HepG2 (cell line): ENCODE data around the gene CDX1. TPM values are rescaled to one million over a fixed set of nuclear protein-coding genes. Genes with fewer than 3 reads are reported as not detected.

Experiments
- ATAC-seq: fragments of 200-7000 bp; cut with Tn5 transposase; 3 replicates; pipeline ENCODE4 v1.9.1; 2020; ENCODE audit warnings: mild to moderate bottlenecking, moderate library complexity
- BruUV-seq: library from RNA; stranded (reverse); fragments of 400-500 nt; replicated peaks from 2 replicates; lab custom pipeline; 2021; lab: Mats Ljungman, UMichigan
- CTCF ChIA-PET: fragments of 300-600 bp; formaldehyde crosslinking; extraction: SDS; loops from one replicate; lab custom pipeline; 2021; ENCODE audit warnings: low total read pairs, inconsistent platforms, low intra/inter-chr PET ratio; lab: Yijun Ruan, JAX
- POLR2A ChIA-PET: fragments of 350-600 bp; sonication (Branson Sonifier 250); formaldehyde crosslinking; loops from one replicate; lab custom pipeline; 2020; ENCODE audit warnings: antibody characterized with exemption, inconsistent platforms; lab: Yijun Ruan, JAX
- DNase-seq: peaks from one replicate; pipeline ENCODE4 v3.0.0-alpha.2; 2015; ENCODE audit warnings: low spot score
- FAIRE-seq: peaks from 3 replicates; lab custom pipeline; 2011; peaks lifted over from hg19 to GRCh38; lab: Jason Lieb, UNC
- H2AFZ ChIP-seq: one replicate; pipeline ENCODE4 v1.6.1; 2011; ENCODE audit warnings: low read length, inconsistent platforms
- H3K27ac ChIP-seq: fragments of 300-600 bp; 3 replicates; pipeline ENCODE4 v1.8.0; 2011; ENCODE audit warnings: mixed run types, mild to moderate bottlenecking, mixed read lengths, low read length, inconsistent platforms; ENCODE audit not compliant: insufficient read depth; ENCODE audit errors: extremely low read length
- H3K27me3 ChIP-seq, 2 experiments: fragments of 200-600 bp in 1 of 2; 2 replicates in 1 of 2; 3 replicates in 1 of 2; pipeline versions ENCODE4 v1.6.0 to v1.8.0; 2011; ENCODE audit warnings: low read length in 2 of 2, mild to moderate bottlenecking in 2 of 2, moderate library complexity in 2 of 2, inconsistent platforms in 1 of 2; ENCODE audit not compliant: insufficient read depth in 2 of 2, control insufficient read depth in 1 of 2
- H3K36me3 ChIP-seq, 2 experiments: fragments of 200-600 bp in 1 of 2; replicated peaks in 1 of 2; 2 replicates in 1 of 2; 3 replicates in 1 of 2; pipeline versions ENCODE4 v1.5.1 to v1.8.0; 2011; ENCODE audit warnings: low read length in 2 of 2, inconsistent platforms in 1 of 2; ENCODE audit not compliant: insufficient read depth in 2 of 2, control insufficient read depth in 1 of 2
- H3K4me1 ChIP-seq: 2 replicates; pipeline ENCODE4 v1.5.1; 2012; ENCODE audit warnings: low read length, inconsistent platforms; ENCODE audit not compliant: insufficient read depth
- H3K4me2 ChIP-seq: 2 replicates; pipeline ENCODE4 v1.6.0; 2011; ENCODE audit warnings: low read depth, low read length, inconsistent platforms
- H3K4me3 ChIP-seq, 3 experiments: fragments of 200-600 bp in 1 of 3; sonication (generic), shearing (Covaris generic) in 1 of 3; replicated peaks in 1 of 3; 2 replicates each; pipeline ENCODE4 v1.5.1; 2011 to 2016; ENCODE audit warnings: low read length in 3 of 3, inconsistent platforms in 2 of 3, low read depth in 2 of 3, mild to moderate bottlenecking in 2 of 3, control low read depth in 1 of 3, mixed read lengths in 1 of 3; ENCODE audit not compliant: insufficient read depth in 1 of 3
- H3K79me2 ChIP-seq: one replicate; pipeline ENCODE4 v1.6.1; 2011; ENCODE audit warnings: low read length, inconsistent platforms; ENCODE audit not compliant: insufficient read depth
- H3K9ac ChIP-seq: 2 replicates; pipeline ENCODE4 v1.6.0; 2011; ENCODE audit warnings: mild to moderate bottlenecking, low read depth, low read length, inconsistent platforms; ENCODE audit not compliant: insufficient read depth
- H3K9me3 ChIP-seq: 2 replicates; pipeline ENCODE4 v1.5.1; 2012; ENCODE audit warnings: mild to moderate bottlenecking, low read length
- H4K20me1 ChIP-seq: 2 replicates; pipeline ENCODE4 v1.6.0; 2011; ENCODE audit warnings: inconsistent platforms, mild to moderate bottlenecking, low read length, moderate library complexity; ENCODE audit not compliant: insufficient read depth
- ATAD3A ChIP-seq: sonication (generic); formaldehyde crosslinking; IDR thresholded peaks from 2 replicates; pipeline ENCODE4 v1.4.0; 2020; ENCODE audit warnings: missing genetic modification reagents
- ATF7 ChIP-seq, 2 experiments: fragments of 450-650 bp in 1 of 2; sonication (generic) in 1 of 2; formaldehyde crosslinking in 1 of 2; IDR thresholded peaks; 2 replicates each; pipeline versions ENCODE4 v1.4.0 to v1.6.1; 2016 to 2020; ENCODE audit warnings: antibody characterized with exemption in 1 of 2, mild to moderate bottlenecking in 1 of 2, missing genetic modification reagents in 1 of 2
- DPF2 ChIP-seq: sonication (generic); formaldehyde crosslinking; IDR thresholded peaks from 2 replicates; pipeline ENCODE4 v1.4.0; 2020; ENCODE audit warnings: mild to moderate bottlenecking, low read depth, missing genetic modification reagents, borderline replicate concordance
- E2F1 ChIP-seq: sonication (generic); formaldehyde crosslinking; IDR thresholded peaks from 2 replicates; pipeline ENCODE4 v1.5.0; 2020; ENCODE audit warnings: missing genetic modification reagents
- MYNN ChIP-seq: sonication (generic); formaldehyde crosslinking; IDR thresholded peaks from 2 replicates; pipeline ENCODE4 v1.4.0; 2020; ENCODE audit warnings: mild to moderate bottlenecking, low read depth, missing genetic modification reagents
- NR2F1 ChIP-seq, 2 experiments: fragments of 450-650 bp in 1 of 2; formaldehyde crosslinking in 1 of 2; IDR thresholded peaks; 2 replicates each; pipeline versions ENCODE4 v1.5.0 to v1.6.1; 2016 to 2020; ENCODE audit warnings: mild to moderate bottlenecking in 1 of 2, missing compliant biosample characterization in 1 of 2, missing genetic modification reagents in 1 of 2, moderate library complexity in 1 of 2
- RCOR2 ChIP-seq: IDR thresholded peaks from 2 replicates; pipeline ENCODE4 v1.6.1; 2016; ENCODE audit warnings: missing biosample characterization, missing genetic modification reagents
- SNRNP70 ChIP-seq: fragments of 200-400 bp; formaldehyde crosslinking; IDR thresholded peaks from 2 replicates; pipeline ENCODE4 v1.6.1; 2017; ENCODE audit warnings: mild to moderate bottlenecking, low read depth, low read length, moderate library complexity
- ZHX2 ChIP-seq, 2 experiments: sonication (generic) in 1 of 2; formaldehyde crosslinking in 1 of 2; IDR thresholded peaks; 2 replicates each; pipeline versions ENCODE4 v1.6.1 to v1.9.0; 2014 to 2022; ENCODE audit warnings: antibody characterized with exemption in 1 of 2, borderline replicate concordance in 1 of 2, inconsistent platforms in 1 of 2, low read depth in 1 of 2, missing genetic modification reagents in 1 of 2
- ZNF17 ChIP-seq: sonication (generic); formaldehyde crosslinking; IDR thresholded peaks from 2 replicates; pipeline ENCODE4 v1.5.0; 2020; ENCODE audit warnings: mild to moderate bottlenecking, missing genetic modification reagents
- ZNF547 ChIP-seq: sonication (generic); formaldehyde crosslinking; IDR thresholded peaks from 2 replicates; pipeline ENCODE4 v1.5.1; 2020; ENCODE audit warnings: mild to moderate bottlenecking, missing genetic modification reagents
- WGBS: methylation state at CpG from one replicate; pipeline ENCODE4 v1.1.6; 2017; ENCODE audit warnings: low lambda C conversion rate; 5-methylcytosine and 5-hydroxymethylcytosine counted together
- in situ Hi-C: cut with HindIII; loops from 2 replicates; pipeline ENCODE4 v1.10.0; 2017; ENCODE audit warnings: low pct_unique_long_range_greater_than_20kb; ENCODE audit not compliant: extremely low pct_ligation_motif_present
- intact Hi-C: fragments of 100-400 bp; cut with micrococcal nuclease; formaldehyde crosslinking; loops from one replicate; pipeline ENCODE4 v1.10.0; 2022; ENCODE audit not compliant: unreplicated experiment
- polyA plus RNA-seq, 8 experiments: library from polyadenylated mRNA; depleted of rRNA in 3 of 8; stranded (reverse) in 7 of 8; unstranded in 1 of 8; fragments of >200 nt; fragmentation: Illumina TruSeq in 4 of 8; extraction: Trizol in 4 of 8; gene quantifications; 2 replicates each; pipeline versions ENCODE4 v1.2.1 to v1.2.3, GENCODE V29; 2011 to 2016; ENCODE audit warnings: low read depth in 4 of 8, missing spikeins in 1 of 8, mixed read lengths in 1 of 8; ENCODE audit not compliant: insufficient read depth in 1 of 8
- total RNA-seq, 5 experiments: library from RNA; depleted of rRNA; stranded (reverse); fragments of >200 nt; fragmentation: Illumina TruSeq; extraction: Trizol; gene quantifications; 2 replicates each; pipeline ENCODE4 v1.2.3, GENCODE V29; 2016; ENCODE audit warnings: low read depth in 1 of 5
- TF ChIP-seq, protein P1 (sequence below): IDR thresholded peaks from 2 replicates; pipeline ENCODE4 v1.6.1; 2016; ENCODE audit warnings: low read depth, missing genetic modification reagents, missing compliant biosample characterization

Gene CDX1
- total and polyA plus RNA-seq, 2 of the 13 experiments (the other 11 are each of a cell fraction or from before 2014, with no cell fraction given) = not detected

- POLR2A ChIA-PET = no interaction called here
- Histone ChIP-seq H3K4me2 (no peak overlapping the region), H3K4me3 (no peak overlapping the region), H3K9me3 (no peaks in the 10 kb centered on the region), H3K4me1 (peaks cover 11% of the 10 kb centered on the region), H3K36me3 (no peaks in the 10 kb centered on the region), H3K27me3 (peaks cover 0 to 23% of the 10 kb centered on the region in 2 experiments; a peak in 3 of 5 replicates), H4K20me1 (no peaks in the 10 kb centered on the region), H2AFZ (no peak overlapping the region), H3K9ac (no peak overlapping the region), H3K79me2 (no peaks in the 10 kb centered on the region), H3K27ac (no peak overlapping the region)
- no peak for DNase-seq
- in situ Hi-C loops (no loop called here), intact Hi-C loops (no loop called here)
- BruUV-seq = no TSS peak
- CTCF ChIA-PET = no interaction called here
- no peak for FAIRE-seq
- WGBS = 5% methylated on average over 1 of the region's 1 CpG
- TF ChIP-seq ATF7 (IDR thresholded peaks at IDR 0.05) = no peak
- TF ChIP-seq ATF7 (CRISPR knock-in tag; IDR thresholded peaks at IDR 0.05) = no peak
- no peak for TF ChIP-seq ZNF547
- TF ChIP-seq E2F1 = no peak
- TF ChIP-seq, protein P1, sequence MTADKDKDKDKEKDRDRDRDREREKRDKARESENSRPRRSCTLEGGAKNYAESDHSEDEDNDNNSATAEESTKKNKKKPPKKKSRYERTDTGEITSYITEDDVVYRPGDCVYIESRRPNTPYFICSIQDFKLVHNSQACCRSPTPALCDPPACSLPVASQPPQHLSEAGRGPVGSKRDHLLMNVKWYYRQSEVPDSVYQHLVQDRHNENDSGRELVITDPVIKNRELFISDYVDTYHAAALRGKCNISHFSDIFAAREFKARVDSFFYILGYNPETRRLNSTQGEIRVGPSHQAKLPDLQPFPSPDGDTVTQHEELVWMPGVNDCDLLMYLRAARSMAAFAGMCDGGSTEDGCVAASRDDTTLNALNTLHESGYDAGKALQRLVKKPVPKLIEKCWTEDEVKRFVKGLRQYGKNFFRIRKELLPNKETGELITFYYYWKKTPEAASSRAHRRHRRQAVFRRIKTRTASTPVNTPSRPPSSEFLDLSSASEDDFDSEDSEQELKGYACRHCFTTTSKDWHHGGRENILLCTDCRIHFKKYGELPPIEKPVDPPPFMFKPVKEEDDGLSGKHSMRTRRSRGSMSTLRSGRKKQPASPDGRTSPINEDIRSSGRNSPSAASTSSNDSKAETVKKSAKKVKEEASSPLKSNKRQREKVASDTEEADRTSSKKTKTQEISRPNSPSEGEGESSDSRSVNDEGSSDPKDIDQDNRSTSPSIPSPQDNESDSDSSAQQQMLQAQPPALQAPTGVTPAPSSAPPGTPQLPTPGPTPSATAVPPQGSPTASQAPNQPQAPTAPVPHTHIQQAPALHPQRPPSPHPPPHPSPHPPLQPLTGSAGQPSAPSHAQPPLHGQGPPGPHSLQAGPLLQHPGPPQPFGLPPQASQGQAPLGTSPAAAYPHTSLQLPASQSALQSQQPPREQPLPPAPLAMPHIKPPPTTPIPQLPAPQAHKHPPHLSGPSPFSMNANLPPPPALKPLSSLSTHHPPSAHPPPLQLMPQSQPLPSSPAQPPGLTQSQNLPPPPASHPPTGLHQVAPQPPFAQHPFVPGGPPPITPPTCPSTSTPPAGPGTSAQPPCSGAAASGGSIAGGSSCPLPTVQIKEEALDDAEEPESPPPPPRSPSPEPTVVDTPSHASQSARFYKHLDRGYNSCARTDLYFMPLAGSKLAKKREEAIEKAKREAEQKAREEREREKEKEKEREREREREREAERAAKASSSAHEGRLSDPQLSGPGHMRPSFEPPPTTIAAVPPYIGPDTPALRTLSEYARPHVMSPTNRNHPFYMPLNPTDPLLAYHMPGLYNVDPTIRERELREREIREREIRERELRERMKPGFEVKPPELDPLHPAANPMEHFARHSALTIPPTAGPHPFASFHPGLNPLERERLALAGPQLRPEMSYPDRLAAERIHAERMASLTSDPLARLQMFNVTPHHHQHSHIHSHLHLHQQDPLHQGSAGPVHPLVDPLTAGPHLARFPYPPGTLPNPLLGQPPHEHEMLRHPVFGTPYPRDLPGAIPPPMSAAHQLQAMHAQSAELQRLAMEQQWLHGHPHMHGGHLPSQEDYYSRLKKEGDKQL (CRISPR knock-in tag) = no peak
- TF ChIP-seq NR2F1 (CRISPR knock-in tag; IDR thresholded peaks at IDR 0.05) = no peak
- no peak for TF ChIP-seq SNRNP70
- no peak for TF ChIP-seq ZHX2 (IDR thresholded peaks at IDR 0.05; ENCODE audit: low read depth)
- TF ChIP-seq ZHX2 (CRISPR knock-in tag; IDR thresholded peaks at IDR 0.05; ENCODE audit: borderline replicate concordance) = no peak
- TF ChIP-seq DPF2 (CRISPR knock-in tag) = no peak
- no peak for TF ChIP-seq ZNF17 (CRISPR knock-in tag)
- TF ChIP-seq RCOR2 = no peak
- no peak for TF ChIP-seq ATAD3A (CRISPR knock-in tag)
- no peak for TF ChIP-seq MYNN (CRISPR knock-in tag)
- ATAC-seq = no peak
These were observed 5.6 kb downstream of the CDX1 start for GRCh38 chr5:150172145-150172544.
